HCT116 (cell line): ENCODE data around the gene WNT5B. TPM values are rescaled to one million over a fixed set of nuclear protein-coding genes. Genes with fewer than 3 reads are reported as not detected.

Source experiments
- ATAC-seq: fragments of 200-7000 bp; cut with Tn5 transposase; 2 replicates; pipeline ENCODE4 v1.9.1; 2020; ENCODE audit warnings: mild to moderate bottlenecking, moderate library complexity
- BruUV-seq: library from RNA; stranded (reverse); fragments of 400-500 nt; replicated peaks from 2 replicates; lab custom pipeline; 2021; lab: Mats Ljungman, UMichigan
- CTCF ChIA-PET: fragments of 300-600 bp; sonication (Branson Sonifier 250); formaldehyde crosslinking; loops from one replicate; lab custom pipeline; 2021; ENCODE audit warnings: antibody characterized with exemption; lab: Charles Lee
- POLR2A ChIA-PET: fragments of 300-600, 350-600 bp; sonication (Branson Sonifier 250); formaldehyde crosslinking; loops from one replicate; lab custom pipeline; 2021; ENCODE audit warnings: antibody characterized with exemption; lab: Charles Lee
- RAD21 ChIA-PET, 2 experiments: fragments of 300-600 bp; sonication (Branson Sonifier 250); formaldehyde crosslinking; loops; one replicate each; lab custom pipeline; 2023; ENCODE audit warnings: low total read pairs in 2 of 2; ENCODE audit not compliant: uncharacterized antibody in 2 of 2, unreplicated experiment in 2 of 2, low non-redundant PET in 1 of 2; lab: Charles Lee
- DNase-seq: peaks from one replicate; pipeline ENCODE4 v3.0.0-alpha.2; 2010; ENCODE audit warnings: low read depth, low spot score
- H2AFZ ChIP-seq: fragments of 200-600 bp; shearing (Covaris generic), sonication (generic); 2 replicates; pipeline ENCODE4 v1.6.1; 2017; ENCODE audit warnings: low read depth, mixed run types, mixed read lengths, antibody characterized with exemption, low read length; ENCODE audit not compliant: poor library complexity, severe bottlenecking
- H3K27ac ChIP-seq: 2 replicates; pipeline ENCODE4 v1.5.1; 2012; ENCODE audit warnings: low read depth, low read length
- H3K27me3 ChIP-seq: fragments of 200-600 bp; sonication (generic); 2 replicates; pipeline ENCODE4 v1.6.1; 2016; ENCODE audit warnings: mixed run types, low read length, mixed read lengths; ENCODE audit not compliant: insufficient read depth
- H3K36me3 ChIP-seq, 2 experiments: fragments of 200-500 bp in 1 of 2; fragments of 200-600 bp in 1 of 2; sonication (Bioruptor generic) in 1 of 2; sonication (generic) in 1 of 2; 2 replicates each; pipeline versions ENCODE4 v1.5.1 to v1.6.1; 2014 to 2016; ENCODE audit warnings: low read length in 2 of 2, inconsistent platforms in 1 of 2, mixed read lengths in 1 of 2, mixed run types in 1 of 2; ENCODE audit not compliant: insufficient read depth in 2 of 2, control insufficient read depth in 1 of 2
- H3K4me1 ChIP-seq, 2 experiments: fragments of 200-600 bp in 1 of 2; sonication (generic) in 1 of 2; 2 replicates each; pipeline versions ENCODE4 v1.5.1 to v1.6.1; 2012 to 2017; ENCODE audit warnings: low read length in 2 of 2, inconsistent platforms in 1 of 2, mild to moderate bottlenecking in 1 of 2, mixed read lengths in 1 of 2, mixed run types in 1 of 2, moderate library complexity in 1 of 2; ENCODE audit not compliant: insufficient read depth in 2 of 2, control insufficient read depth in 1 of 2
- H3K4me2 ChIP-seq: fragments of 200-600 bp; sonication (generic); 2 replicates; pipeline ENCODE4 v1.6.1; 2017; ENCODE audit warnings: mixed run types, low read length, mixed read lengths
- H3K4me3 ChIP-seq, 2 experiments: fragments of 200-600 bp in 1 of 2; sonication (generic) in 1 of 2; replicated peaks in 1 of 2; 2 replicates each; pipeline ENCODE4 v1.5.1; 2011 to 2016; ENCODE audit warnings: low read length in 2 of 2, control low read depth in 1 of 2, low read depth in 1 of 2, mild to moderate bottlenecking in 1 of 2, mixed read lengths in 1 of 2, mixed run types in 1 of 2
- H3K79me2 ChIP-seq: fragments of 200-600 bp; sonication (generic); 2 replicates; pipeline ENCODE4 v1.6.1; 2017; ENCODE audit warnings: mild to moderate bottlenecking, mixed run types, low read length, moderate library complexity, mixed read lengths; ENCODE audit not compliant: insufficient read depth
- H3K9ac ChIP-seq: fragments of 200-600 bp; sonication (generic); 2 replicates; pipeline ENCODE4 v1.6.1; 2016; ENCODE audit warnings: low read length, mixed read lengths
- H3K9me2 ChIP-seq: fragments of 200-600 bp; sonication (generic), shearing (Covaris generic); 2 replicates; pipeline ENCODE4 v1.6.1; 2017; ENCODE audit warnings: mixed run types, mild to moderate bottlenecking, moderate library complexity; ENCODE audit not compliant: insufficient read depth
- H3K9me3 ChIP-seq, 2 experiments: fragments of 200-500 bp in 1 of 2; fragments of 200-600 bp in 1 of 2; sonication (Bioruptor generic) in 1 of 2; sonication (generic) in 1 of 2; 2 replicates each; pipeline ENCODE4 v1.6.1; 2014 to 2017; ENCODE audit warnings: low read length in 2 of 2, mixed read lengths in 2 of 2, inconsistent platforms in 1 of 2, low read depth in 1 of 2, mild to moderate bottlenecking in 1 of 2, mixed run types in 1 of 2, moderate library complexity in 1 of 2; ENCODE audit not compliant: control insufficient read depth in 1 of 2, insufficient read depth in 1 of 2
- H4K20me1 ChIP-seq: fragments of 200-600 bp; sonication (generic), shearing (Covaris generic); 2 replicates; pipeline ENCODE4 v1.6.1; 2017; ENCODE audit warnings: mixed run types, mild to moderate bottlenecking, moderate library complexity; ENCODE audit not compliant: insufficient read depth
- ATF3 ChIP-seq: IDR thresholded peaks from 2 replicates; pipeline ENCODE4 v1.6.1; 2012
- CBX3 ChIP-seq: IDR thresholded peaks from 2 replicates; pipeline ENCODE4 v1.6.1; 2012; ENCODE audit warnings: low read depth
- CEBPB ChIP-seq: IDR thresholded peaks from 2 replicates; pipeline ENCODE4 v1.6.1; 2012; ENCODE audit warnings: low read depth
- CTCF ChIP-seq, 3 experiments: fragments of 200-600 bp in 1 of 3; sonication (generic) in 1 of 3; IDR thresholded peaks in 2 of 3; conservative IDR thresholded peaks in 1 of 3; 2 replicates each; pipeline ENCODE4 v1.5.1; 2012 to 2017; ENCODE audit warnings: low read depth in 2 of 3, low read length in 2 of 3, antibody characterized with exemption in 1 of 3, borderline replicate concordance in 1 of 3, control low read depth in 1 of 3, mild to moderate bottlenecking in 1 of 3, mixed read lengths in 1 of 3, mixed run types in 1 of 3, moderate library complexity in 1 of 3; ENCODE audit not compliant: insufficient read depth in 1 of 3
- EGR1 ChIP-seq: IDR thresholded peaks from 2 replicates; pipeline ENCODE4 v1.6.1; 2012; ENCODE audit warnings: low read depth
- ELF1 ChIP-seq: IDR thresholded peaks from 2 replicates; pipeline ENCODE4 v1.6.1; 2012; ENCODE audit warnings: low read depth, borderline replicate concordance
- EZH2phosphoT487 ChIP-seq: fragments of 200-600 bp; IDR thresholded peaks from 2 replicates; pipeline ENCODE4 v1.6.1; 2018; ENCODE audit warnings: antibody characterized with exemption, borderline replicate concordance
- FOSL1 ChIP-seq: IDR thresholded peaks from 2 replicates; pipeline ENCODE4 v1.6.1; 2012; ENCODE audit warnings: low read depth
- JUND ChIP-seq: IDR thresholded peaks from 2 replicates; pipeline ENCODE4 v1.6.1; 2012
- POLR2A ChIP-seq: IDR thresholded peaks from 2 replicates; pipeline ENCODE4 v1.7.0; 2011; ENCODE audit warnings: borderline replicate concordance; ENCODE audit not compliant: insufficient read depth, insufficient read length; ENCODE audit errors: extremely low read depth
- POLR2AphosphoS5 ChIP-seq: IDR thresholded peaks from 2 replicates; pipeline ENCODE4 v1.6.1; 2011; ENCODE audit warnings: mild to moderate bottlenecking, low read depth, low read length, moderate library complexity
- RAD21 ChIP-seq: IDR thresholded peaks from 2 replicates; pipeline ENCODE4 v1.6.1; 2012; ENCODE audit warnings: low read depth, mild to moderate bottlenecking
- REST ChIP-seq: IDR thresholded peaks from 2 replicates; pipeline ENCODE4 v1.6.1; 2012; ENCODE audit warnings: low read depth
- SIN3A ChIP-seq: IDR thresholded peaks from 2 replicates; pipeline ENCODE4 v1.6.1; 2012; ENCODE audit warnings: low read depth
- SP1 ChIP-seq: IDR thresholded peaks from 2 replicates; pipeline ENCODE4 v1.6.1; 2012; ENCODE audit warnings: low read depth
- SRF ChIP-seq: IDR thresholded peaks from 2 replicates; pipeline ENCODE4 v1.6.1; 2012; ENCODE audit warnings: low read depth
- ZBTB33 ChIP-seq: IDR thresholded peaks from 2 replicates; pipeline ENCODE4 v1.6.1; 2011; ENCODE audit warnings: mild to moderate bottlenecking, low read length, moderate library complexity; ENCODE audit not compliant: insufficient replicate concordance; ENCODE audit errors: extremely low read depth
- ZFX ChIP-seq: fragments of 450-650 bp; IDR thresholded peaks from 2 replicates; pipeline ENCODE4 v1.6.1; 2017
- intact Hi-C: fragments of 100-400 bp; cut with micrococcal nuclease; formaldehyde crosslinking; loops from 2 replicates; pipeline ENCODE4 v1.10.0; 2022
- total RNA-seq: library from RNA; stranded (reverse); gene quantifications from one replicate; pipeline ENCODE4 v1.2.1, GENCODE V29; 2021; ENCODE audit not compliant: unreplicated experiment

Gene WNT5B
- total RNA-seq, 1 experiment from 2014 or later: 0.52 TPM

GRCh38 chr12:1666685-1667162 lies 37.7 kb downstream of the WNT5B start:
- no peak overlapping the region for H3K9ac ChIP-seq
- no peaks in the 10 kb centered on the region for H3K9me3 ChIP-seq
- H3K4me3 ChIP-seq: no peak overlapping the region
- no peaks in the 10 kb centered on the region for H3K36me3 ChIP-seq
- H3K4me2 ChIP-seq: no peak overlapping the region
- H3K27ac ChIP-seq: no peak overlapping the region
- POLR2A ChIA-PET: no interaction called here
- CTCF ChIA-PET: no interaction called here
- intact Hi-C loops: no loop called here
- H3K9me2 ChIP-seq: no peaks in the 10 kb centered on the region
- H4K20me1 ChIP-seq: no peaks in the 10 kb centered on the region
- RAD21 ChIA-PET: no interaction called here
- no peak for ATAC-seq
- no peak for DNase-seq
- TF ChIP-seq EZH2phosphoT487 (no peak), SRF (no peak), ATF3 (no peak), FOSL1 (no peak), SIN3A (no peak), ELF1 (no peak), POLR2A (no peak), EGR1 (no peak), ZBTB33 (no peak), SP1 (no peak), REST (no peak), ZFX (no peak), JUND (no peak), CEBPB (no peak), CBX3 (no peak), CTCF (IDR thresholded peaks at IDR 0.05 in 2 of 3, conservative IDR thresholded peaks at IDR 0.05 in 1 of 3; ENCODE audit: borderline replicate concordance in 1 of 3, insufficient read depth in 1 of 3, low read depth in 2 of 3, low read length in 2 of 3) (no peak), POLR2AphosphoS5 (no peak), RAD21 (no peak)
- H2AFZ ChIP-seq: no peak overlapping the region
- no peaks in the 10 kb centered on the region for H3K79me2 ChIP-seq
- BruUV-seq: no TSS peak
- peaks cover 7 to 29% of the 10 kb centered on the region in 2 experiments for H3K4me1 ChIP-seq
- no peaks in the 10 kb centered on the region for H3K27me3 ChIP-seq
